GM18870 (cell line): Measurements from ENCODE around the gene F8.
"Not testable (repeated sequence)": the region's sequence is repeated elsewhere in the genome, so short reads cannot be mapped to it uniquely, and the experiment has no call there.

ENCODE experiments used
- ATAC-seq: cut with Tn5 transposase; IDR thresholded peaks from one replicate; pipeline ENCODE4 v1.9.1; 2021; ENCODE audit warnings: moderate library complexity; ENCODE audit not compliant: unreplicated experiment

Gene F8

DNA sequence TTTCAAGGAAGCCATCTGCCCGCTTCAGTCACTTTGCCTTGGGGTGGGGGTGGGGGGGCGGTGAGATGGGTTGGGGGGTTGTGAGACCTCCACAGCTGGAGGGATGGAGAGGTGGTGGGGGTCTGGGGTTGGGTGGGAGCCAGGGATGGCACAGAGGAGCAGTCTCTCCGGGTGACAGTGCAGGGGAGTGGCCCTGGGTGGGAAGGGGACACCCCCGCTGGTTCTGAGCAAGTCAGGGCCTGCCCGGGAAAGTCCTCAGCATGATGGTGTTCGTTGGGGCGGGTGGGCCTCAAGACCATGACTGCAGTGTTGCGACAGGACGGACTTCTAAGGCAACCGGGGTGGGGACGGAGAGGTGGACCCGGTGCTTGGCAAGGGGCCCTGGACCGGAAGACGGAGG, 137.0 kb downstream of the F8 start:
- ATAC-seq = not testable (repeated sequence)

DNA sequence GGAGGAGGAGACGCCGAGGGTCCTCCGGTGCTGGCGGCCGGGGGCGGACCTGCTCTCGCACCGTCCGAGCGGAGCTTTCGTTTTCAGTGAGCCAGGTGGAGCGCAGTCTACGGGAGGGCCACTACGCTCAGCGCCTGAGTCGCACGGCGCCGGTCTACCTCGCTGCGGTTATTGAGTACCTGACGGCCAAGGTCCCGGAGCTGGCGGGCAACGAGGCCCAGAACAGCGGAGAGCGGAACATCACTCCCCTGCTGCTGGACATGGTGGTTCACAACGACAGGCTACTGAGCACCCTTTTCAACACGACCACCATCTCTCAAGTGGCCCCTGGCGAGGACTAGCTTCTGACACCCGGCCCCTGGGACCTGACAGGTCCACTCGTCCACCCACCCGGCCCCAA, 137.5 kb downstream of the F8 start:
- not testable (repeated sequence) for ATAC-seq

DNA sequence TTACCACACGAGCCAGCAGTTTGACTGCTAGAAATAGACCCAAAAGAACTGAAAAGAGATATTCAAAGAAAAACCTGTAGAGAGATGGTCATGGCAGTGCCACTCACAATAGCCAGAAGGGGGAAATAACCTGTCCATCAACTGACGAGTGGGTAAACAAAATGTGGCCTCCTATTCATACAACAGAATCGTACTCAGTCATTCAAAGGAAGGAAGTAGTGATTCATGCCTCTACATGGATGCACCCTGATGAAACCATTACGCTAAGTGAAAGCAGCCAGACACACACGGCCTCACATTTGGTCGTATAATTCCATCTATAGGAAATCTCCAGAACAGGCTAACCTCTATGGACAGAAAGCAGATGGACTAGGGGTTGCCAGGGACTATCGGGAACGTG, 138.5 kb downstream of the F8 start:
- ATAC-seq = not testable (repeated sequence)

DNA sequence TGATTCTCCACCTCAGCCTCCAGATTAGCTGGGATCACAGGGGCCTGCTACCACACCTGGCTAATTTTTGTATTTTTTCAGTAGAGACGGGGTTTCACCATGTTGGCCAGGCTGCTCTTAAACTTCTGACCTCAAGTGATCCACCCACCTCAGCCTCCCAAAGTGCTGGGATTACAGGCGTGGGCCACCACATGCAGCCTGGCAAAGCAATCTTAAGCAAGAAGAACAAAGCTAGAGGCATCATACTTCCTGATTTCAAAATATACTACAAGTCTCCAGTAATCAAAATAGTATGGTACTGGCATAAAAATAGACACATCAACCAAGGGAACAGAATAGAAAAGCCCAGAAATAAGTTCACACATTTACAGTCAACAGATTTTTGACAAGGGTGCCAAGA, 149.2 kb downstream of the F8 start:
- no peak for ATAC-seq

DNA sequence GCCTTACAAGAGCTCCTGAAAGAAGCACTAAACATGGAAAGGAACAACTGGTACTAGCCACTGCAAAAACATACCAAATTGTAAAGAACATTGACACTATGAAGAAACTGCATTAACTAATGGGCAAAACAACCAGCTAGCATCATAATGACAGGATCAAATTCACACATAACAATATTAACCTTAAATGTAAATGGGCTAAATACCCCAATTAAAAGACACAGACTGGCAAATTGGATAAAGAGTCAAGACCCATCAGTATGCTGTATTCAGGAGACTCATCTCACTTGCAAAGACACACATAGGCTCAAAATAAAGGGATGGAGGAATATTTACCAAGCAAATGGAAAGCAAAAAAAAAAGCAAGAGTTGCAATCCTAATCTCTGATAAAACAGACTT, 154.0 kb downstream of the F8 start:
- ATAC-seq = not testable (repeated sequence)

DNA sequence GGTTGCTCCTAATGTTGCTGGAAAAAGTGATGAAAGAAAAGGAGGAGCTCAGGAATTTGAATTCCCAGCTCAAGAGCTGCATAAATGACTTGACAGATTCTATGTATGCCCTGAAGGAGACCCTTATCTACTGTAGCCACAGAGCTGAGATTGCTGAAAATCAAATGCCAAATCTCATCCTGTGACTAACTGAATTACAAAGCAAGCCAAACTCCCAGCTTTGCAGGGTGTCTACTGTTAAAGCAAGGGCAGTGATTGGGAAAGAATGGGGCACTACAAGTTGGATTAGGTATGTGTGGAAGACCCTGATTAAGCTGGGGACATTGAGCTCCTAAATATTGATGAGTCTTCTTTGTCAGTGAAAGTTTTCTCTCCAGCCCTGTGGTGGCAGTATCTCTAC, 167.3 kb downstream of the F8 start:
- no peak for ATAC-seq

DNA sequence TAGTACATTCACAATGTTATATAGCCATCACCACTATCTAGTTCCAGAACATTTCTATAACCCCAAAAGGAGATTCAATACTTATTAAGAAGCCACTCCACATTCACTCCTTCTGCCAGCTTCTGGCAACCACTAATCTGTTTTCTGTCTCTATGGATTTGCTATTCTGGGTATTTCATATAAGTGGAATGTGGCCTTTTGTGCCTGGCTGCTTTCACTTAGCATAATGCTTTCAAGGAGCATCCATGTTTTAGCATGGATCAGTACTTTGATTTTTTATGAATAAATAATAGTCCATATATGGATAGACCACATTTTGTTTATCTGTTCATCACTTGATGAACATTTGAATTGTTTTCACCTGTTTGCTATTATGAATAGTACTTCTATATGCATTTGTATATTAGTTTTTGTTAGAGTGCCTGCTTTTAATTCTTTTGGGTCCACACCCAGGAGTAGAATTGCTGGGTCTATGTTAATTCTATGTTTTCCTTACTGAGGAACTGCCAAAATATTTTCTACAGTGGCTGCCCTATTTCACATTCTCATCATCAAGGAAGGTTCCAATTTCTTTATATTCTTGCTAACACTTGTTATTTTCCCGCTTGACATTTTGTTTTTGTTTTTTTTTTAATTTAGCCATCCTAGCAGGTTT, 171.4 kb downstream of the F8 start:
- ATAC-seq = no peak

DNA sequence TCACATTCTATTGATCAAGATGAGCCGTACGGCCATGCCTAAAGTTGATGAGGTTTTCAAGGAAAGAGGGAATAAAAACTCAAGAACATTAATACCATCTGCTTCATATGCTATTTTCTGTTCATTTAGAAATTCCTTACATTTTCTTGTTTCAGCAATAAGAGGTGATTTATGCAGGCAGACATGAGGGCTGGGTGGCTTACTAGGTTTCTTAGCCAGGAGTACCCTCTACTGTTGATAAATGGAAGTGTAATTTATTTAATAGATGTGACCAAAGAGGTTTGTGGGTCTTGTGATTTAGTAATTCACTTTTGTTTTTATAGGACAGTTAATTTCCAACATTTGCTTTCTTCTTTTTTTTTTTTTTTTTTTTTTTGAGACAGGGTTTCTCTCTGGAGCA, 181.7 kb downstream of the F8 start:
- ATAC-seq = no peak

DNA sequence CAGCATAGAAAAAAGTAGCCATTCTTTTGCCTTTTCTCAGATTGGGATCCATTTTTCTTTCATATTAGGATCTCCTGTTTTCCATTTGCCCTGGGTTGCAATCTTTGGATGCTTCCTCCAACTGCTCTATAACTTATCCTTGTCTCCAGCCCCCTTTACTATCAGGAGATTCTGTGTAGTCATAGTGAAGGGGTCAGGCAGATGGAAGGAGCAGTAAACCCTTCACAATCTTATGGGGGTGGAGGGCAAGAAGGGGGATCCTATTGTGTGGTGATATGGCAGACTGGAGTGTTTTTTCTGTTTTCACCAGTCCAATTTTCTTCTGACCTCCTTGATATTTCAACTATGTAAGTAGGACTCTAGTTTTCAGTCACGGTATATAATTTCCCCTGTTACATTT, 186.4 kb downstream of the F8 start:
- no peak for ATAC-seq

DNA sequence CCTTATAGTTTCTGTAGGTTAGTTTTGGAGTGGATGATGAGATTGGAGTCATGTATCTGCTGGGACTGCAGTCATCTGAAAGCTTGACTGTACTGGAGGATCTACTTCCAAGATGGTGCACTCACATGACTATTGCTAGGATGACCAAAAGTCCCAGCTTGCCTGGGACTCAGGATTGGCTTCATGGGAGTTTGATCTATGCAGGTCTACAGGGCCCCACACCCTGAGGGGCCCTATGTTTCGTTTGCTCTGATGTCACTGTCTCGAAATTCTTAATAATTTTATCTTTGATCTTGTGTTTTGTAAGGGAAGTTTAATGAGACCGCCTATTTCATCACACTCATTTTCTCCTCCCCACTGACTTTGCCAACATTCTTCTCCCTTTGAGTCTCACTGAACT, 188.0 kb downstream of the F8 start, which contains the start of gene SMIM9:
Gene SMIM9 (minus strand): TSS at position 101 of the 400 bp plus-strand sequence. CDS start 3,806 bp downstream, outside the sequence.
- no peak for ATAC-seq

DNA sequence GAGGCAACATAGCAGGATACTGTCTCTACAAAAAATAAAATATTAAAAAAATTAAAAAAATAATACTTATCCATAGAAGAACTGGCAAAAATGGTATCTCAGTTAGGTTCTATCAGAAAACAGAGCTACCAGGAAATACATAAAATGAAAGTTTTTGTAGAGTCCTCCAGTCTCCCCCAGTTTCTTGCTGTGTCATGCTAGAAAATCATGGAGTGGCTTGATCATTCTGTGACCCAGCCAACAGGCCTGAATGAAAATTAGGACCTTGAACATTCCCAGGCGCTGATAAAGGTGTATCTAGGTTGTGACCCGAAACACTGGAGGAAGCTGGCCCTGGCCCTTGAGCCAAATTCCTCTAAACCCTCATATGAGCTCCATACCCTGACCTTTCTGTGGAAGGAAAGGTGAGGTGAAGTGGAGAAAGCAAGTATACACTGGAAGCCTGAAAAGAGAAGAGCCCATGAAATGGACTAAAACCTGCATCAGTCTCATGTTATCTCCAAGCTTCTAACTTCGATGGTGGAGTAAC, 188.7 kb downstream of the F8 start:
- no peak for ATAC-seq

DNA sequence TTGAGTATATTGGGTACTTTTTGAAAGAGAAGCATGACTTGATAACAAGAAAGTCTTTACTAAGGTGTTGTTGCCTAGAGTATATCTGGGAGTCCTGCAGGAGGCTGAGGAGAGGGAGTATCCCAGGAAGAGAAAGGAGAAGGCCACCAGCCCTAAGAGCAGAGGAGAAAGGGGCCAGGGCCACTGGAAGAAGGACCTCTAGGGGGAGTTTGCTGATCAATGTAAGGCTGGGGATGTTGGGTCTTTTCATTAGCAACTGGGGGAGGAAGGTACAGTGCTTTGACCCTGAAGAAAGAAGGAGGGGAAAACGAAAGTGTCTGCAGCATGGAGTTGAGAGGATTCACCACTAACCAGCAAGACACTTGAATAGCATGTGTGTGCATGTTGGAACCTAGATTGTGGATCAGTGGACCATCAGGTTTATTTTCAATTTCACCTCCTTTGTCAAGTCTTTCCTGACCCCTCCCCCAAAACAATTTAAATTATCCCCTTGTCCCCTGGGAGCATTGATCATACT, 192.5 kb downstream of the F8 start:
- no peak for ATAC-seq

DNA sequence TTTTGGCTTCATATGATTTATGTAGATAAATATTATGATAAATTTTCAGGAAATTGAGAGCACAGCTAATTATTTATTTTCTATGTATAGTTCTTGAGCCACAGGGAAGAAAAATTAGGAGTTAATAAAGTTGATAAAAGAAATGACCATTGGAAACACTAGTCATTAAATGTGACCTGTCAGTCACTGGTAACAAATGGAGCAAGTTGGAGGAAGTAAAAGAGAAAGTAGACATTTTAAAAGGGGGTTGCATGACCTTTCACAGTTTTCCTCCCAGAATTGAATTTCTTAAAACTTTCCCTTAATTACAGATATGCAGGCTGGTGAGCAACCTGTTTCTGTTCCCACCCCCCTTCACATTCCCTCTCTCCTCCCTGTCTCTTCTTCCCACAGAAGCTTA, 193.4 kb downstream of the F8 start:
- ATAC-seq = no peak

DNA sequence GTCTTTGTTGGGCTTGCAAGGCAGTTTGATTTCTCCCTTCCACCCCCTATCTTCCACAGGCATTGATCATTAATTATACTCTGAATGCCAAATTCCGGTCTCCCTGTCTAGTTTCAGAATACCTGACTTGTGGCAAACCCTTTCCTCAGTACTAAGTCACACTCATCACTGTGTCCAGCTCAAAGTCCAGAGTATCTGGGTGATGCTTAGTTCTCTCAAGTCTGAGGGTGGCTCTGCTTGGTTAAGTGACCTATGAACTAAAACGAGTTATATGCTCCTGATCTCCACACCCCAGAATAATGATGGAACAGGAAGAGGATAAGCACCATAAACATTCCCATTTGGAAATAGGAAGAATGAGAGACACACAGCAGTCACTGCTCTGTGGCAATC, 194.5 kb downstream of the F8 start:
- peak; percentile 7 for ATAC-seq

DNA sequence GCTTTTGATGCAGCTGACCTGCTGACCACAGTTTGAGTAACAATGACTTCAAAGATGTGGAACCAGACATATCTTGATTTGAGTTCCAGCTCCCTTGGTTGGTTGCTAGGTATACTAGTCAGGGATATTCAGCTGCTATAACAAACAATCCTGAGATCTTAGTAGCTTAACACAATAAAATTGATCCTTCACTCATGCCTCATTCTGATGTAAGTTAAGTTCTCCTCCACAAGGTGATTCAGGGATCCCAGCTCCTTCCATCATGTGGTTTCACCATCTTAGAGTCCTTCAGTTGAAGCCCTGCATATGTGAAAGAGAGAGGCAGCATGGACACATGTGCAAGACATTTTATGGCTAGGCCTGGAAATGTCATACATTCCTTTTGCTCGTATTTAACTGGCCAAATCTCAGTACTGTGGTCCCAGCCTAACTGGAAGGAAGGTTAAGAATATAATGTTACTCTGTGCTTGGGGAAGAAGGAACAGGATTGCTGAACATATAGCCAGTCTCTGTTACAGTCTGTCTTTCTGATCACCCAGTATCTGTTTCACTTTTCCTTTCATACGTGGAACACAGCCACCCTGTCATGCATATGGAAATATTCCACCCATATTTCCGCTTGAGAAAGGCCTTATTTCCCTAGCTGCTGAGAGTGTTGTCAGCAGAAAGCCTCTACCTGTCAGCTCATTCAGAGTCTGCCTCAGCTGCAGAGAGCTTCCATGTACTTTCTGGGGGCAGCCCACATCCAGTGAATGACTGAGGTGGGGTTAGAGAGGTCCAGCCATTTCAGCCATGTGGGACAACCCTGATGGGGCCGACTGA, 195.1 kb downstream of the F8 start:
- peak; percentile 94 for ATAC-seq

DNA sequence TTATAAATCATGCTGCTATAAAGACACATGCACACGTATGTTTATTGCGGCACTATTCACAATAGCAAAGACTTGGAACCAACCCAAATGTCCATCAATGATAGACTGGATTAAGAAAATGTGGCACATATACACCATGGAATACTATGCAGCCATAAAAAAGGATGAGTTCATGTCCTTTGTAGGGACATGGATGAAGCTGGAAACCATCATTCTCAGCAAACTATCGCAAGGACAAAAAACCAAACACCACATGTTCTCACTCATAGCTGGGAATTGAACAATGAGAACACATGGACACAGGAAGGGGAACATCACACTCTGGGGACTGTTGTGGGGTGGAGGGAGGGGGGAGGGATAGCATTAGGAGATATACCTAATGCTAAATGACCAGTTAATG, 196.9 kb downstream of the F8 start:
- ATAC-seq = not testable (repeated sequence)

DNA sequence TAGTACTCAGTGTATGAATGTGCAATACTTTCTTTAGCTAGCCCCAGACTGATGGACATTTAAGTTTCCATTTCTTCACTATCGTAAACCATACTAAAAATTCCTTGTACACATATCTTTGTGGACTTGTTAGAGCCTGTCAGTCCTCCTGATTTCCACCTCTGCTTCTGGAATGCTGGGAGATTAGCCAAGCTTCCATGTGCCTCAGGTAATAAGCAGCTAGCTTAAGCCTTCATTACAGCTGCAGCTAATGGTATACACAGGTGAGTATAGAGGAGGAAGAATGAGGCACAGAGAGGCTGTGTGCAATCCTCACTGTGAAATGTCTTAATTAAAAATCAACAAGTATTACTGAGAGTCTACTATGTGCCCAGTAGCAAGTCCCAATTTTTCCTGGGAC, 197.9 kb downstream of the F8 start:
- ATAC-seq = no peak

DNA sequence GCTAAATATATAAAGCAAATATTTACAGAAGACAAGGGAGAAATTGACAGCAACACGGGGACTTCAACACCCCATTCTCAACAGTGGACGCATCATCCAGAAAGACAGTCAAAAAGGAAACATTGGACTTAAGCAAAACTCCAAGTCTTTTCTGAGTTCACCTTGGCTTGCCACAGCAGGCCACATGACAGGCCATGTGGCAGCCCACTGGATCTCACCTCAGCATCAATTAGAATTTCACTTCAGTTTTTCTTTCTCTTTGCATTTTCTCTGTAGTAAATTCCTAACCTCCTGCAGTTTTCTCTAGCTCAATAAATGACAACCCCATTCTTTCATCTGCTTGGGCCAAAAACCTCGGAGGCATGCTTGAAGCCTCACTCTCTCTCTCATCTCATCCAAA, 200.5 kb downstream of the F8 start:
- no peak for ATAC-seq

DNA sequence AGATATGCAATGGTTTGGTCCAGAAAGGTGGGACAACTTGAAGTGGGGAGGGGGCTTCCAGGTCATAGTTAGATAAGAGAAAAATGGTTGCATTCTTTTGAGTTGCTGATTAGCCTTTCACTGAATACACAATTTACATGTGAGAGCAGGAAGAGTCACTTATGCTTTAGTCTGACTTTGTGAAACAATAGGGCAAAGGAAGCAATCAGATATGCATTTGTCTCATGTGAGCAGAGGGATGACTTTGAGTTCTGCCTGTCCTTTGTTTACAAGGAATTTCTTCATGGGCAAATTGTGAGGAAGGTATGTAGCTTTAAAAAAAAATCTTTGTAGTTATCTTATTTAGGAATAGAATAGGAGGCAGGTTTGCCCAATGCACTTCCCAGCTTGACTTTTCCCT, 201.0 kb downstream of the F8 start:
- no peak for ATAC-seq

DNA sequence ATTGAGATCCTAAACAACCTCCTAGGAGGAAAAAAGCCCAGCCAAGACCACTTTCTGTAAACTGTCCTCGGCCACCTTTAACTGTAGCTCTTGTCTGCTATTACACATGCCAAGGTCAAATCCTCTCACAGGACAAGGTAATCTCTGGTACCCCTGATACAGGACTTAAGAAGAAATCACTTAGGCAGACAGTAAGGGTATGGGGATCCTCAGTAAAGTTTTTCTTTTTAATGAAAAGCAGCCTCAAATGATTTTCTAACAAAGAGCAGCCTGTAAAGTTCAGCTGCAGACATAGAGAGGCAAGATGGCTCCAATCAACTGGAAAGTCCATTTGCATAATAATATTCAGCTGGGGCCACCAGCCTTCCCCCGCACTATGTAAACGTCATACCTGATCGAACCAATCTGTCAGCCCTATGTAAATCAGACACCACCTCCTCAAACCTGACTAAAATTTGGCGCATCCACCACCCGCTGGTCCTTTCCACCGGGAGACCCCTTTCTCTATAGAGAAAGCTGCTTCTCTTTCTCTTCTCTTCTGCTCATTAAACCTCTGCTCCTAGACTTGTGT, 202.7 kb downstream of the F8 start:
- ATAC-seq = no peak

DNA sequence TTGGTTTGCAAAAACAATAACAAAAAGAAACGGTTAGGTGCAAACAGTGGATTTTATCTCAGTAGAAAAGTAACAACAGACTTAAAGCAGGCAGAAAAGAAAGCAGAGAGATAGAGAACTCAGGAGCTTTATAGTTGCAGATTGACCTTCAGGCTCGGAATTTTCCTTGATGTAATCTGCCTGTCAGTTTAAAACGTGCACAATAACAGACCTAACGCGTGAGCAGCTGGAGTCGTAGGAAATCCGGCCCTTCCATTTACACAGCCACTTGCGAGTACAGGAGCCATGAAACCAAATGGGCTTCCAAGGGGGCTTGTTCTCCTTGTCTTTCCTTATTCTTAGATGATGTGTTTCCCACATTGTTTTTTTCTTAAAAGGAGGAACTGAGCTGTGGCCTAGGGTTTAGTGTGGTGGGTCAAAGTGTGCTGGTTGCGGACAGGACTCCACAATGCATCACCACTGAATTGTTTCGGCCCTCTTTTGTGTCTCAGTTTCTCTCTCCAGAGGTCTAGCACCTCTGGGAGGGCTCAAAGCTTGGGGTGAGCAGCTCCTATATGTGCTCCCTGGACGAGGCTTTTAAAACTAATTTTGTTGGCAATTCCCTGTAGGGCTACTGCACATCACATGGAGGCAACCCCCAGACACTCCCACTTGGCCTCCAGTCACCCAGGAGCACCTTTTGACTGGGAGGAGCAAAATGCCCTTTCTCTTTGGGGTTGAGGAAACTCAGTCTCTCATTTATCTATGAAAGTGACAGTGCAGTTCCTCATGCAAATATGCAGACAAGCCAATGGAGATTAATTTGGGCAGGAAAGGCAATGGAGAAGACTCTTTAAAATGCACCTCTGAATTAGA, 203.4 kb downstream of the F8 start:
- no peak for ATAC-seq
